ENCODE data around the gene NLRP14.

Gene NLRP14

DNA sequence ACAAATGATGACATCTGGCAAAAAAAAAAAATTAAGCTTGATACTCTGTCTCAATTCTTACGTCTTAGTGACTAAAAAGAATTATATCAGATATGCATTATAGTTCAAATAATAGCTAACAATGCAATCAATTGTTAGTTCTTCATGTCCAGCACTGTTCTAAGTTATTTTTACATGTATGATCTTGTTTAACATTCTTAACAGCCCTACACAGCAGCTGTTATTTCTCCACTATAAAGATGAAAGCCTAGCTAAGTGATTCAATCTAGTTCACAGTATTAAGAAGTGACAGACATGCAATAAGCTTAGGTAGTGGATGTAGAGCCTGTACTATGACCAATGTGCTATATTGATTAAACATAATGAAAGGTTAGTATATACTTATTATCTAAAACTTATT, 4.3 kb upstream of the NLRP14 start:
- Histone ChIP-seq H3K27me3 (replicated peaks; ENCODE audit: control insufficient read depth, insufficient read depth, low read length, poor library complexity, severe bottlenecking) (no peaks in the 10 kb centered on the region), H3K36me3 (ENCODE audit: control insufficient read depth, insufficient read depth, low read length) (no peaks in the 10 kb centered on the region), H3K27ac (ENCODE audit: insufficient read depth, low read length, poor library complexity, severe bottlenecking) (no peak overlapping the region), H3K9me3 (ENCODE audit: control insufficient read depth, low read length) (no peaks in the 10 kb centered on the region), H3K4me1 (ENCODE audit: control insufficient read depth, insufficient read depth, low read length, poor library complexity, severe bottlenecking) (no peaks in the 10 kb centered on the region), H3K4me3 (ENCODE audit: insufficient read depth, low read depth, low read length, poor library complexity, severe bottlenecking) (no peak overlapping the region)
- no peak for DNase-seq

DNA sequence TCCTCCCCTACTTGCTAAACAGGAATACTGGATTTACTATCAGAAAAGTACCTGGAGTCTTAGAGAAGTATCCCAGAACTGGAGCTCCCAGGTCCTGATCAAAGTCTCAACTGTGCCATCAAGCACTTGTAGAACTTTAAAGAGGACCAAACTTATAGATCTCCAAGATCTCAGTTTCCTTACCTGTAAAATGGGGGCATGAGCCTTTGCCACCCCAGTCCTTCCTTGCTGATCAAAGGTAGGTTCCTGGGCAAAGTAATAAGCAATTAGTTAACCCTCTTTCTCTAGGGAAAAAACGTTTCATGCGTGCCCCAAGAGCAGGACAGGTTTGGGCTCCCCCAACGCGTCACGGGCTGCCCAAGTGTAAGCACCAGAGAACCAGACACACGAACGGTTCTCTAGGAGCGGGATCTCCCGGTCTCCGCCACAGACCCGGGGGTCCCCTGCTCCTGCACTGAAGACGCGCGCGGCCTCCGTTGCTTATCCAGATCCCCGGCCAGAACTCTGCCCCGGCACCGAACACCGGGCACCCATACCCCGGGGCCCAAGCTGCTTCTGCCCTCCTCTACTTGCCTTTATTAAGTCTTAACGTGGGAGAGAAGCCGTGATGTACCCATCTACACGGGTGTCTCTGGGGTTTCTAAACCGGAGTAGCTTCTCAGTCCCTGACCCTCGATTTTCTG, 638 bp upstream of the NLRP14 start:
- Histone ChIP-seq H3K9me3 (ENCODE audit: control insufficient read depth, low read length) (no peaks in the 10 kb centered on the region), H3K27ac (ENCODE audit: insufficient read depth, low read length, poor library complexity, severe bottlenecking) (no peak overlapping the region), H3K4me1 (ENCODE audit: control insufficient read depth, insufficient read depth, low read length, poor library complexity, severe bottlenecking) (no peaks in the 10 kb centered on the region), H3K27me3 (replicated peaks; ENCODE audit: control insufficient read depth, insufficient read depth, low read length, poor library complexity, severe bottlenecking) (no peaks in the 10 kb centered on the region), H3K4me3 (ENCODE audit: insufficient read depth, low read depth, low read length, poor library complexity, severe bottlenecking) (no peak overlapping the region), H3K36me3 (ENCODE audit: control insufficient read depth, insufficient read depth, low read length) (no peaks in the 10 kb centered on the region)
- no peak for DNase-seq

DNA sequence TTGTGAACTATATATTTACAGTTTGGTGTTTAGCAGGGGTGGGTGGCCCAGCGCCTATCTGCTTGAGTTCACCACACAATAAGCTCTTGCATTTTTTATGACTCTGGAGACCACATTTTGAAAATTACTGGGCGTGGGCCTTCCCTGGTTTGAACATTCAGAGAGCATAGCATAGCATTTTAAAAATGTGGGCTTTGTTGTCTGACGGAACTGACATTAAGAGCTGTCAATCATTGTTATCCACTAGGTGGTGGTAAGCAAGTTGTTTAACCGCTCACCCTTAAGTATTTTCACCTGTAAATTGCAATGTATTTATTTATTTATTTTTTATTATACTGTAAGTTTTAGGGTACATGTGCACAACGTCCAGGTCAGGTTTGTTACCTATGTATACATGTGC, 1.0 kb downstream of the NLRP14 start:
- no peaks in the 10 kb centered on the region for H3K4me1 ChIP-seq (ENCODE audit: control insufficient read depth, insufficient read depth, low read length, poor library complexity, severe bottlenecking)
- no peak overlapping the region for H3K4me3 ChIP-seq (ENCODE audit: insufficient read depth, low read depth, low read length, poor library complexity, severe bottlenecking)
- H3K27me3 ChIP-seq (replicated peaks; ENCODE audit: control insufficient read depth, insufficient read depth, low read length, poor library complexity, severe bottlenecking), result no peaks in the 10 kb centered on the region
- H3K9me3 ChIP-seq (ENCODE audit: control insufficient read depth, low read length), result no peaks in the 10 kb centered on the region
- no peak overlapping the region for H3K27ac ChIP-seq (ENCODE audit: insufficient read depth, low read length, poor library complexity, severe bottlenecking)
- DNase-seq, result no peak
- H3K36me3 ChIP-seq (ENCODE audit: control insufficient read depth, insufficient read depth, low read length), result no peaks in the 10 kb centered on the region

DNA sequence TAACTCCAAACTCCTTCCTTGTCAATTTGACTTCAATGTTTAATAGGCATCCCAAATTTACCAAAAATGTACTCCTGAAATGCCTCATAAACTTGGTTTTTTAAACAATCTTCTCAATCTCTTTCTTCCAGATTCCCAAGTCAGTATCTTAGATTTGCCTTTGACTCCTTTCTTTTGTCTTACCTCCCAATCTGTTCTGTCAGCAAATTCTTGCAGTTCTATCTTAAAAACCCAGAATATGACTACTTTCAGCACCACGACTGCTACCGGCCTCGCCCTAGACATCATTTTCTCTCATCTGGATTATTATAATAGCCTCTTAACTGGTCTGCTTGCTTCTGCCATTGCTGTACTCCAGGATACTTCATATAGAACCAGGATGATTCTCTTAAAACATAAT, 7.9 kb downstream of the NLRP14 start:
- no peak for DNase-seq
- H3K9me3 ChIP-seq (ENCODE audit: control insufficient read depth, low read length), result no peaks in the 10 kb centered on the region
- no peaks in the 10 kb centered on the region for H3K27me3 ChIP-seq (replicated peaks; ENCODE audit: control insufficient read depth, insufficient read depth, low read length, poor library complexity, severe bottlenecking)
- no peak overlapping the region for H3K4me3 ChIP-seq (ENCODE audit: insufficient read depth, low read depth, low read length, poor library complexity, severe bottlenecking)
- H3K27ac ChIP-seq (ENCODE audit: insufficient read depth, low read length, poor library complexity, severe bottlenecking), result no peak overlapping the region
- no peaks in the 10 kb centered on the region for H3K36me3 ChIP-seq (ENCODE audit: control insufficient read depth, insufficient read depth, low read length)
- no peaks in the 10 kb centered on the region for H3K4me1 ChIP-seq (ENCODE audit: control insufficient read depth, insufficient read depth, low read length, poor library complexity, severe bottlenecking)

DNA sequence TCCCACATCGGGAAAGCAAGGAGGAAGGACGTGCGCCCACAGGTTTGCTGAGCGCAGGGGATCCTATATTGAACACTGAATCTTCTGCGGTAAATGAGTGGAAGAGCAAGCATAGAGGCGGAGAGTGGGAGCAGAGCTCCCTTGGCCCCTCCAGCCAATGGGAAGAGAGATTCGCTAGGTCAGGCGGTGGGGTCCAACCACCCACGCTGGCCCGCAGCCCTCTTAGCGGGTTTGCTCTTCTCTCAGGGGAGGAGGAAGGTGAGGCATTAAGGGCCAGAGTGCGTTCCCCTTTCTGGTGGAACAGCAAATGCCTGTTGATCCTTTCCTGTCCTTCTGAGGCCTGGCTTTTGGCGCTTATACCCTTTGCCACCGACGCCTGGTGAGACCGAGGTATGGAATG, 10.6 kb downstream of the NLRP14 start:
- H3K27ac ChIP-seq (ENCODE audit: insufficient read depth, low read length, poor library complexity, severe bottlenecking), result no peak overlapping the region
- no peaks in the 10 kb centered on the region for H3K4me1 ChIP-seq (ENCODE audit: control insufficient read depth, insufficient read depth, low read length, poor library complexity, severe bottlenecking)
- no peaks in the 10 kb centered on the region for H3K27me3 ChIP-seq (replicated peaks; ENCODE audit: control insufficient read depth, insufficient read depth, low read length, poor library complexity, severe bottlenecking)
- no peak overlapping the region for H3K4me3 ChIP-seq (ENCODE audit: insufficient read depth, low read depth, low read length, poor library complexity, severe bottlenecking)
- H3K9me3 ChIP-seq (ENCODE audit: control insufficient read depth, low read length), result no peaks in the 10 kb centered on the region
- DNase-seq, result no peak
- no peaks in the 10 kb centered on the region for H3K36me3 ChIP-seq (ENCODE audit: control insufficient read depth, insufficient read depth, low read length)

DNA sequence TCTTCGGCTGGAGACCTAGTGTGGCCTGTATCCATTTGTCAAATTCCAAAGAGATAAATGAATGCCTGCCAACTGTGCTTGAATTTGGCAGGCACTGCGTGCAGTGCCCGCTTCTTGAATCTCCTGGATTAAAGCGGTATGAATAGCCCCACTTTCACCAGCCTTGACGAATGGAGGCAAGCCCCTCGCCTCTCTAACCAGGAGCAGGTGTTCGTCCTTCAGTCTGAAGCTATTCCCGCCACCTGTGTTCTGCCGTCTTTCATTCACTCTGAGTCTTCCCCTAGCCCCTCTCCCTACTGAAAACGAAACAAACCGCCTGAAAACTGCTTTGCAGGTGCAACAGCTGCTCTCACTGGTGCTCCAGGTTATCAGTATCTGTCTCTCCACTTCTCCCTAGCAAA, 11.2 kb downstream of the NLRP14 start:
- no peaks in the 10 kb centered on the region for H3K27me3 ChIP-seq (replicated peaks; ENCODE audit: control insufficient read depth, insufficient read depth, low read length, poor library complexity, severe bottlenecking)
- H3K9me3 ChIP-seq (ENCODE audit: control insufficient read depth, low read length), result no peaks in the 10 kb centered on the region
- H3K36me3 ChIP-seq (ENCODE audit: control insufficient read depth, insufficient read depth, low read length), result no peaks in the 10 kb centered on the region
- H3K4me3 ChIP-seq (ENCODE audit: insufficient read depth, low read depth, low read length, poor library complexity, severe bottlenecking), result no peak overlapping the region
- no peaks in the 10 kb centered on the region for H3K4me1 ChIP-seq (ENCODE audit: control insufficient read depth, insufficient read depth, low read length, poor library complexity, severe bottlenecking)
- no peak for DNase-seq
- H3K27ac ChIP-seq (ENCODE audit: insufficient read depth, low read length, poor library complexity, severe bottlenecking), result no peak overlapping the region

DNA sequence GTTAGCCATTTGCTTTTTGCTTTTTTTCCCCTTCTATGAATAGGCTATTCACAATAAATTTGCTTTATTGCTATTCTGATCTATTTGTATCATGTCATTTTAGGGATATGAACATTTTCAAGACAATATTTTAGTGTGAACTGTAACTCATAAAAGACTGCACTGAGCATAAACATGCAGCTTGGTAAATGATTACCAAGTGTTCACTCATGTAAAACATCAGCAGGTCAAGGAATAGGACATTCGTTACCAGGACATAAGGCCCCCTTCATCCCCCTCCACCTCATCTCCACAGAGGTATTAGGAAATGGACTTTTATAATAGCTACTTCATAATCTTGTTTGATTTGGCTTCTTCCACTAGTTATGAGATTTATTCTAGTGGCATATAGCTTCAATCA, 12.4 kb downstream of the NLRP14 start:
- Histone ChIP-seq H3K9me3 (ENCODE audit: control insufficient read depth, low read length) (no peaks in the 10 kb centered on the region), H3K4me3 (ENCODE audit: insufficient read depth, low read depth, low read length, poor library complexity, severe bottlenecking) (no peak overlapping the region), H3K27me3 (replicated peaks; ENCODE audit: control insufficient read depth, insufficient read depth, low read length, poor library complexity, severe bottlenecking) (no peaks in the 10 kb centered on the region), H3K27ac (ENCODE audit: insufficient read depth, low read length, poor library complexity, severe bottlenecking) (no peak overlapping the region), H3K4me1 (ENCODE audit: control insufficient read depth, insufficient read depth, low read length, poor library complexity, severe bottlenecking) (no peaks in the 10 kb centered on the region), H3K36me3 (ENCODE audit: control insufficient read depth, insufficient read depth, low read length) (no peaks in the 10 kb centered on the region)
- DNase-seq, result no peak

DNA sequence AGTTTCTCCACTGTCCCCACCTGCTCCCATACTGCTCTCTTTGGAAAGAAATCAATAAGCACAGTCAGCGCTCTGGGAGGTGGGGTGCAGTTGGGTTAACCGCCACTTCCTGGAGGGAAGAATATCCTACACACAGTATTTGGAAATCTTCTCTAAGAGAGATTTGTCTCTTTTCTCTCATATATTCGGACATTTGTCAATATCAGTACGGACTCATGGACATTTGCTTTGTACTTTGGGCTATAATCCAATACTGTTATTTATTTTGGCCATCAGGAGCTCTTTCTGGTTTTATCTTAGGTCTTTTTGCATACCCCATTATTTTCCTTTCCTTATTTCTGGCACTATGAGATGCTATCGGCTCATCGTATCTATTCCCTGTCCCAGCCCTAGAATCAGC, 13.7 kb downstream of the NLRP14 start:
- no peak overlapping the region for H3K27ac ChIP-seq (ENCODE audit: insufficient read depth, low read length, poor library complexity, severe bottlenecking)
- no peaks in the 10 kb centered on the region for H3K9me3 ChIP-seq (ENCODE audit: control insufficient read depth, low read length)
- H3K4me1 ChIP-seq (ENCODE audit: control insufficient read depth, insufficient read depth, low read length, poor library complexity, severe bottlenecking), result no peaks in the 10 kb centered on the region
- H3K27me3 ChIP-seq (replicated peaks; ENCODE audit: control insufficient read depth, insufficient read depth, low read length, poor library complexity, severe bottlenecking), result peaks cover 4% of the 10 kb centered on the region
- H3K4me3 ChIP-seq (ENCODE audit: insufficient read depth, low read depth, low read length, poor library complexity, severe bottlenecking), result no peak overlapping the region
- DNase-seq, result no peak
- H3K36me3 ChIP-seq (ENCODE audit: control insufficient read depth, insufficient read depth, low read length), result no peaks in the 10 kb centered on the region

DNA sequence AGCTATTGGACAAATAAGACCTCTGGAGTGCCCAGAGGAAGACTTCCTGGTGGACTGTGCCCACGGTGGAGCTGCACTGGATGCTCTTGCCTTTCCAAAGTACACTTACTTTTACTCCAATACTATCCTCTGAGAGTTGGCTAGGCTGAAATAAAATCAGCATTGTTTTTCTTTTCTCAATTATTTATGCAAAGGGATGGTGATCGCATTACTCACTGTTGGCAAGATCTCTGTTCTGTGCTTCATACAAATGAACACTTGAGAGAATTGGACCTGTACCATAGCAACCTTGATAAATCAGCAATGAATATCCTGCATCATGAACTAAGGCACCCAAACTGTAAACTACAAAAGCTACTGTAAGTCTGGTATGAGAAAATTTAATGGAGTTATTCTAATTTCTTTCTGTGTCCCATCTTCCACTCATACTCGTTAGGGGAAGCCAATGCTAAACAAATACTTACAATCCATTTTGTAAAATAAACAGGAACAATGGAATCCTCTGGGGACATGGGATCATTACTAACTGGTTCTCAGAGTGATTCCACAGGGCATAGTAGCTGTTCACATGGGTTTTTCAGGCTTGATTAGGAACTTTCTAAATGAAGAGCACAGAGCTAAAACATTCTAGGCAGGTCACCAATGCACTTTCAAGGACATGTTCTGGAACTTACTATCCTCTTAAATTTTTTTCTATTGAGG, 26.3 kb downstream of the NLRP14 start:
- Histone ChIP-seq H3K4me1 (ENCODE audit: control insufficient read depth, insufficient read depth, low read length, poor library complexity, severe bottlenecking) (no peaks in the 10 kb centered on the region), H3K9me3 (ENCODE audit: control insufficient read depth, low read length) (no peaks in the 10 kb centered on the region), H3K27ac (ENCODE audit: insufficient read depth, low read length, poor library complexity, severe bottlenecking) (no peak overlapping the region), H3K4me3 (ENCODE audit: insufficient read depth, low read depth, low read length, poor library complexity, severe bottlenecking) (no peak overlapping the region), H3K27me3 (replicated peaks; ENCODE audit: control insufficient read depth, insufficient read depth, low read length, poor library complexity, severe bottlenecking) (no peaks in the 10 kb centered on the region), H3K36me3 (ENCODE audit: control insufficient read depth, insufficient read depth, low read length) (no peaks in the 10 kb centered on the region)
- no peak for DNase-seq

DNA sequence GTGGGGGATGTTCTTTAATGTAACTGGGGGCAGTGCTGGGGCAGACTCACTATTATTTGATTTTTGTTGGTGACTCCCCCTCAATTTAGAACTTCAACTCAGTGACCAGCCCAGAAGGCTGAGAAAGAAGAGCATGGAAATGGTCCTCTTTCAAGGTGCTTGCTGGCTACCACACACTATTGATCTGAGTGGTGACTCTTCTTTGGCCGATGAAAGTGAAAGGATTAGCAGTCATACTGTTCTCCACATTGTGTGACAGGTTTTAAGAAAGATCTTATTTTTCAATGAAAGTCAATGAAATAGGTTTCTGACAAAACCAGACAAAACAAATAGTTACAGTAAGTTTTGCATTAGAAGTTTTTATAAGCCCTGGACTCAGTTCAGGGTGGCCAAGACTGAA, 29.9 kb downstream of the NLRP14 start:
- no peak overlapping the region for H3K4me3 ChIP-seq (ENCODE audit: insufficient read depth, low read depth, low read length, poor library complexity, severe bottlenecking)
- no peak overlapping the region for H3K27ac ChIP-seq (ENCODE audit: insufficient read depth, low read length, poor library complexity, severe bottlenecking)
- DNase-seq, result no peak
- H3K27me3 ChIP-seq (replicated peaks; ENCODE audit: control insufficient read depth, insufficient read depth, low read length, poor library complexity, severe bottlenecking), result no peaks in the 10 kb centered on the region
- no peaks in the 10 kb centered on the region for H3K36me3 ChIP-seq (ENCODE audit: control insufficient read depth, insufficient read depth, low read length)
- H3K4me1 ChIP-seq (ENCODE audit: control insufficient read depth, insufficient read depth, low read length, poor library complexity, severe bottlenecking), result no peaks in the 10 kb centered on the region
- H3K9me3 ChIP-seq (ENCODE audit: control insufficient read depth, low read length), result no peaks in the 10 kb centered on the region
